NCI-H1436 treated with DMSO at 0.1 percent for 48 hours (cell line): ENCODE data around the gene MAP3K20.
"Not testable (repeated sequence)": the region's sequence is repeated elsewhere in the genome, so short reads cannot be mapped to it uniquely, and the experiment has no call there.

Experiments used
- DNase-seq: peaks from one replicate; lab custom pipeline; 2025; lab: John Stamatoyannopoulos, UW

Gene MAP3K20

GRCh38 chr2:173126819-173127218 lies 51.2 kb downstream of the MAP3K20 start:
- no peak for DNase-seq

DNA sequence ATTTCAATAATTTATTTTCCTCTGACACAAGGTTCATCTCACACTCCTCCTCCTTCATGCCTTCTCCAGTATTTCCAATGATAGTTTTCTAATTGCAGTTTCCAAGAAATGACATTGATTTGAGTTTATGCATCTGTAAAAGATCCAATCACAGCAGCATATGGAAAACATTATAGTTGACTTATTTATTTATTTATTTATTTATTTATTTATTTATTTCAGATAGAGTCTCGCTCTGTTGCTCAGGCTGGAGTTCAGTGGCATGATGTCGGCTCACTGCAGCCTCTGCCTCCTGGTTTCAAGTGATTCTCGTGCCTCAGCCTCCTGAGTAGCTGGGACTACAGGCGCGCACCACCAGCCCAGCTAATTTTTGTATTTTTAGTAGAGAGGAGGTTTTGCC lies 52.5 kb downstream of the MAP3K20 start:
- DNase-seq, result not testable (repeated sequence)

DNA sequence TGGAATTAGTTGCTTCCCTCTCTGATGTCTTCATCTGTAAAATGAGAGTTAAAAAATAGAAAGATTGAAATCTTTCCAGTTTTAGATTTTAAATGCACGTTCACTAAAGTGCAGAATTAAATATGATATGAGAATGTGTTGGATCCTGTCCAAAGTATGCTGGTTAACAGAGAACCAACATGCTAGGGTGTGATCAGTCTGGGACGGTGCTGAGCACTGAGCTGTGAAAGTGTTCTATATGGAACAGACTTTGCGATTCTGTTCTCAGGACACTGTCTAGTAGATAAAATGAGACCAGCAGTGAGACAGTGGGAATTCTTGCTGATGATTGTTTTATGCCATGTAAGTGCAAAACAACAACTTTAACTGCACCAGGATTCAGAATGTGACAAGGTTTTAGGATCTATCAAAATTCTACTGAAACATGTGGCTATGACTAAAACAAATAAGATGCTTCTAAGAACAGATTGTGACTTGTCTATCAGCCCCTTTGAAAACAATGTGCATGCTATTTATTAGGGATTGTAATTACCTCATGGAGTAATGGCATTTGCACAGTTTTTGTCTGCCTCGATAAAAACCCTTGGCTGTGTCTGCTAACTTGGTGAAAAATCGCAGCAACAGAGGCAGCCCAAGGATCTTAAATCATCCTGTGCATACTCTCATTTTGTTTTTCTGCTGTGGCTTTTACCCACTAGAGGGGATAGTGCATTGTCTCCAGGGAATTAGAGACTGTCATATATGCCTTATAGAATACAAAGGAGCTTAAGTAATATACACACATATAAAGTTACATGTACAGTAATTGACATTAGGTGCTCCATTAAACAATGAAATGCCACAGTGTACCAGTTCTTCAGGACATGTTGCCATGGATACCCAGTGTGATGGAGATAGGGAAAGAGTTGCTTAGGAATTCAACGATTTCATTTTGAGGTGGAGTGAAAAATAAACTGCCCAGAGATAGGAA lies 55.1 kb downstream of the MAP3K20 start:
- no peak for DNase-seq

GRCh38 chr2:173132531-173132930 lies 56.9 kb downstream of the MAP3K20 start:
- DNase-seq, result no peak

DNA sequence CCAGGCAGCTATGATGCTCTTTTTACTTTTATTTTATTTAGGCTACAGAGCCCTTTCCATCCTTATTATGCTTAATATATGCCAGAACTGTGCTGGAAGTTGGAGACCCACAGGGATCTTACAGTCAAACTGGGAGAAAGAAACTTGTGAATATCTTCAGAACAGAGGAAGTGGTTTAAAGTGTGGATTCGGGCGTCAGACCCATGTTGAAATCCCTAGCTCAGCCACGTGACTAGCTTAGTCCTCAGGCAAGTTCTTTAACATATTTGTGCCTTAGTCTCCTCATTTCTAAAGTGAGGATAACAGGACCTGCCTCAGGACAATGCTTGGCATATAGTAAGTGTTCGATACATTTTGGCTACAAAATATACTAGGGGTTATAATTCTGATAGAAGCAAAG lies 59.1 kb downstream of the MAP3K20 start:
- no peak for DNase-seq

DNA sequence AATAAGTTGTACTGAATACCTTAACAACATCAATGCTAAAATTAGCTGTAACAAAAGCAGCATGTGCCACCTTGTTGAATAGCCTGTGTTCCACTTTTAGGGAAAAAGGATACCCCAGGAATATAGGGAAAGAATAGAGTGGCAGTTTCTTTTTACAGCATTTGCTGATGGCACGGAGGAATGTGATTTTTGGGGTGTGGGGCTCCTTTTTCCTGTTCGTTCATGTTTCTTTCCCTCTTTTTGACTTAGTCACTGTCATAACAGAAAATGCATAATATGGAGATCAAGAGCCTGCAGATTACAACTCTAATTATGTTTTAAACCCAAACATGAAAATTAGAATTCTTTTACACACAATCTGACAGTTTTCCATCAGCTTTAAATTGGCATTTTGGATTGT lies 60.4 kb downstream of the MAP3K20 start:
- no peak for DNase-seq

DNA sequence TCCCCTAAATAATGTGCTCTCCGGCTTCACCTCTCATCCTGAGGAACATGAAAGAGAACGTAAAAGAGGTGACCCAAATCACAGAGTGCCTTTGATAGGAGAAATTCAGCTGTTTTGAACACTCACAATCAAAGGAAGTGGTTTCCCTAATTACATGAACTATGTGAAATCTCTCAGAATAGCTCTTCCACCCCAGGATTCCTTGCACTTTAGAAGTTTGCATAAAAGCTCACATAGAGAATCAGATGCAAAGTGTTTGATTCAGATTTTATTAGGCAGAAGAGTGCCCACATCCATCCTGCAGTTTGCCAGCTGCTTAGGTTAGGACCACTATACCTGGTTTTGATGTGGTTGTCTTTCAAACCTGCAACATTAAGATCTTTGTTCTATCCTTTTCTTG lies 61.0 kb downstream of the MAP3K20 start:
- DNase-seq, result no peak

- DNase-seq, result no peak
Observed at GRCh38 chr2:173137610-173138009, 62.0 kb downstream of the MAP3K20 start.

- no peak for DNase-seq
Observed at GRCh38 chr2:173138962-173139361, 63.3 kb downstream of the MAP3K20 start.

- DNase-seq, result no peak
Observed at GRCh38 chr2:173141666-173142065, 66.0 kb downstream of the MAP3K20 start.

- DNase-seq, result no peak
Observed at GRCh38 chr2:173145454-173145853, 69.8 kb downstream of the MAP3K20 start.

- DNase-seq, result no peak
Observed at GRCh38 chr2:173146590-173146989, 70.9 kb downstream of the MAP3K20 start.

GRCh38 chr2:173148520-173148919 lies 72.9 kb downstream of the MAP3K20 start:
- no peak for DNase-seq

- DNase-seq, result no peak
Observed at GRCh38 chr2:173149491-173149890, 73.8 kb downstream of the MAP3K20 start.

- DNase-seq, result no peak
Observed at GRCh38 chr2:173150087-173150486, 74.4 kb downstream of the MAP3K20 start.

- DNase-seq, result no peak
Observed at GRCh38 chr2:173150963-173151362, 75.3 kb downstream of the MAP3K20 start.

- no peak for DNase-seq
Observed at GRCh38 chr2:173151671-173152401, 76.2 kb downstream of the MAP3K20 start.

DNA sequence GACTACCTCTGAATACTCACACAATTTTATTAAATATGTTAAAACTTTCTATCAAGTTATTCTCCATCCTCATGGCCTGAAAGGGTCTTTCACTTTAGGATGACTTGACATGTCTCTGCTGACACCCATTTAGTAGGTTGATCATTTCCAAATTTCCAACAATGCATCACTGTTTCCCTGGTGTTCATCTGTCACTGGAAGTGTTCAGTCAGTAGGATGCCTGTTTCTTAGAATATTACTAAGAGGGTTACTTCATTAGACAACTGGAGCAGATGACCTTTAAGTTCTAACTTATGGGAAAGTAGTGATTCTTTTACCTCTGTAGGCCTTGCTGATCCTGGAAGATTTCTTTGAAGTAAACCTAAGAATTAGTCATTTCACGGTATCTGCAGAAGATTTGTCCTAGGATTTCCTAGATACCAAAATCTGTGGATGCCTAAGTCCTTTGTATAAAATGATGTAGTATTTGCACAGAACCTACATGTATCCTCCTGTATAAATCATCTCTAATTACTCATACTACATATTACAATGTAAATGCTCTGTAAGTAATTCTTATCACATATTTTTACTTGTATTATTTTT lies 77.7 kb downstream of the MAP3K20 start:
- DNase-seq, result no peak

- DNase-seq, result no peak
Observed at GRCh38 chr2:173157676-173158293, 82.1 kb downstream of the MAP3K20 start.

DNA sequence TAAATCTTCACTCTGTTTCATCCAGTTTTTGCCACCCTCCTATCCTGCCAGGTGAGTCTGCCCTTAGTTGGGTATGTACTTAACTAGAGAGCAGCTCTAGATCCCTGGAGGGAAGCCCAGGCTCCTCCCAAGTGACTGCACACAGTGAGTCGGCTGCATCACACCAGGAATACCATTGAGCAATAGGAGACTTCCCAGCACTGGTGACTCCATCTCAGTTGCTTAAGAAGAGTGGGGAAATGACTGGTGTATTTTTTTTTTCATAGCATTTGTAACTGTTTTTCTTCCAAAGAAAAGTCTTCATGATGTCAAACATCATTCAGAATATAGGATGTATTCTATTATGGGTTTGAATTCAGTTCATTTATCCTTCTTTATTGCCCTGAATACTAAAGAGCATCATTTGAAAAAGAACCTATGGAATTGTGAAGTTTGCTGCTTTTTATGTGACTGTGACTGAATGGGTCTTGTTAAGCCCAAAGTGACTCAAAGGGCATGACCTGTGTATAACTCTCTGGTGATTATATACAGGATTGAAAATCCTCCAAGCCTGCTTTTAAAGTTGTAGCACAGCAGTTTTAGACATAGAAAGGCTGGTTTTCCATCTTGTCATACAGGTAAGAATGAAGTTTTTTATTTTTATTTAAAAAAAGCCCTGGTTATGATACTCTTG lies 84.3 kb downstream of the MAP3K20 start:
- DNase-seq, result no peak

DNA sequence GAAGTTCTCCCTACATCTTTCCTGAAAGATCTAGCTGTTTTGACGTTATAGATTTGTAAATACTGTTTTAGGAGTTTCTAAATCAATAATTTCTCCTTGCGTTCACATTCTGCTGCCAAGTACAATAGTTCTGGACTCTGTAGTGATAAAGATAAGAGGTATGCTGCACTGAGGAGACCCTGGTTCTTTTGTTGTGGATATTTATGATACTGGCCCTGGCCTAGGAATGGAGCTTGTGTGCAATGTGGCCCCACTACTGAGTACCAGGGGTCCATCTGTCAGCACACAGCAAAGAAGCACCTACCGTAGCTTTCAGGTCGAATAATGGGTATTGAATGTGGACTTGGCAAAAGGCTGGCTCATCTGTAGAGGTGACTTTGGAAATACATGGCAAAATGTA lies 85.0 kb downstream of the MAP3K20 start:
- no peak for DNase-seq

DNA sequence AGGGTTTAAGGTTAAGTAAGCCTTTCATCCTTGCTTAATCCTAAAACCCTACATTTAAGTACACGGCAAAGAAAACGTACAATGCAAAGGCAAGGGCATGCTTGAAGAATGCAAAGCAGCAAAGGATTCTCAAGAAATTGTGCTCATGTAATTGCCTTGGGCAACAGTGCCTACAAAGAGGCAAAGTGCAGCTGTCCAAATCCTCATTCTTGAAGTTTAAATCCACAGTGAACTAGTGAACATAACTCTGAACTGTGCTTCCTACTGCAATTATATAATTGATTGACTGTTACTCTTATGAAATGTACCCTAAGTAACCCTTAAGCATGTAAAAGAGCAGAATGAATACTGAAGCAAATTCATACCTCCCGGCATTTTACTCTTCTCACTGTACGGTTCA lies 85.4 kb downstream of the MAP3K20 start:
- DNase-seq, result no peak
